HG03135 (cell line): ENCODE measurements around the gene PIGO.

Experiments
- ATAC-seq: cut with Tn5 transposase; IDR thresholded peaks from one replicate; pipeline ENCODE4 v1.9.1; 2021; ENCODE audit warnings: mild to moderate bottlenecking, moderate library complexity; ENCODE audit not compliant: unreplicated experiment

The PIGO gene

DNA sequence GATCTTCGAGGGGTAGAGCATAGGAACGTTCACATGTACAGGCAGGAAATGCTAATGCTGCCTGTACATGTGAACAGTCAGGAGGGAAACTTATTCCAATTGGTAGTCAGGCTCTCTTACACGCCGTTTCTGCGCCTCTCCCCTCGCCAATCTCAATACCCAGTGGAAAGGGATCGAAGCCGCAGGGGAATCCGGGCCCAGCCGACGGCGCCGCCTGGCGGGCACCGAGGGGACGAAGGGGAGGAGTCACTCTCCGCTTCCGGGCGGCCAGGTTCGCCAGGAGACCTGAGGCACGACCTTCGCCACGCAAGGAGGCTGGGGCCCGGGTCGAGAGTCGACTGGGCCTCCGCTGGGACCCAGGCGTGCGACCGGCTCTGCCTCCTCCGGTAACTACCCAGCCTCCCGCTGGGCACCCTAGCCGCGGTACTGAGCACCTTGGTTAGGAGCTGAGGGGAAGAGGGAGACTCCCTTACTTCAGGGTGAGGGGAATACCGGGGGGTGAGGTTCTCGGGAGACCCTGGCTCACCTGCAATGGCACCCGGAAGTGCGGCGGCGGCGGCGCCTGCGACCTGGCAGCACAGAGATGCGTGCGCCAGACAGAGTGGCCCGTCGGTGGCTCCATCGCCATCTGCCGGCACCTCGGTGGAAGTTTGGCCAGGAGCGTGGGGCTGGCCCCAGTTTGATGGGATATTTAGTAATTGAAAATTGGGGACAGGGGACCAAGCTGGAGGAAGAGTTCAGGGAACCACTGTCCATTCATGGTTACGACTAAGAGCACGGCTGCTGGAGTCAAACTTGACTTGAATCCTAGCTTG, at the start of gene PIGO:
Gene PIGO (minus strand): TSS at position 557 of the 815 bp plus-strand sequence. CDS start 1,026 bp downstream, outside the sequence.
- ATAC-seq: peak; percentile 82

DNA sequence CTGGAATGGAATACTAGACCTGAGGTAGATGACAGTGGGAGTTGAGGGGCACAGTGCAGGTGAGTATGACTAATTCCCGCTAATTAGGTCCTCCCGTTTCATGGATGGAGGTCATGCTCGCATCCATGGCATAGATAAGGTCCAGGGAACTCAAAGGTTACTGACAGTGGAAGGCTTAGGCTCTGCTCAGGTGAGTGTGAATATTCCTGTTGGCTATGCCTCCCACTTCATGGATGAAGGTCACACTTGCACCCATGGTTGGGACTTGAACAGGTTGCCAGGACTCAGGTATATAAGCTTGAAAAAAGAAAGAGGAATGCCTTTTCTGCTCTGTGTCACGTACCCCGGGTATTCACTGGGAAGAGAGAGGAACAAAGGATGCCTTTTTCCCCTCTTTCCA, 45.6 kb upstream of the PIGO start:
- ATAC-seq: no peak

DNA sequence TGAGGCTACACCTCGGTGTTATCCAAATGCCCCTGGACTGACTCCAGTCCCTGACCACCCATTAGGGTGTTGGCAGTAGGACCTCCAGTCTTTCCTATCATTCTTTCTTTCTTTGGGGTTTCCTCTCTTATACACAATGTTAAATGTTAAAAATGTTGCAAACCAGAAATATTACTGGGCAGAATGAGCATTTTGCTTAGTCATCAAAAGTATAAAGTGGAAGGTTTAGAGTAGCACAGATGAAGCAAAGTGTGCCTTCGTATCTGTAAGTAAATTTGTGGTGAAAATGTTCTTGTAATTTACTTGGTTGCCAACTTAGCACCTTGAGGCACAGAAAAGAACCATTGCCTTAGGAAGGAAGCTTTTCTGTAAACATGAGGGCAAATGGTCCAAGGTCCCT, 43.7 kb upstream of the PIGO start:
- no peak for ATAC-seq

- no peak for ATAC-seq
These were observed 40.5 kb upstream of the PIGO start for GRCh38 chr9:35136866-35137265.

DNA sequence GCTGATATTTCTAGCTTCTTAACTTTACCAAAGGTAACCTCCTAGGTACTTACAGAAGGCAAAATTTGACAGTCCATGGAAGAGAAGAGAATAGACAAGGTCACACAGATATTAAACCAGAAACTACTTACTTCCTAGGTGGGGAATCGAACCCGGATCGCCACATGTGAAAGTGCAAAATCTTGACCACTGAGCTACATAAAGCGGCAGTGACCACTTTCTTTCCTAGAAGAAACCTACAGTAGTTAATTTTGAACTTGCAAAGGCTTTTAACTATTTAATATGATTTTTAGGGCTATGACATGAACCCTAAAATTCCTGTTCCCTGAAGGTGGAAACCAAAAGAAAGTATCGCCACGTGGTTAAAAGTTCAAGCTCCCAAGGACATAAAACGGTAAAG, 39.6 kb upstream of the PIGO start:
- ATAC-seq: no peak

- no peak for ATAC-seq
These were observed 38.5 kb upstream of the PIGO start for GRCh38 chr9:35134920-35135319.

DNA sequence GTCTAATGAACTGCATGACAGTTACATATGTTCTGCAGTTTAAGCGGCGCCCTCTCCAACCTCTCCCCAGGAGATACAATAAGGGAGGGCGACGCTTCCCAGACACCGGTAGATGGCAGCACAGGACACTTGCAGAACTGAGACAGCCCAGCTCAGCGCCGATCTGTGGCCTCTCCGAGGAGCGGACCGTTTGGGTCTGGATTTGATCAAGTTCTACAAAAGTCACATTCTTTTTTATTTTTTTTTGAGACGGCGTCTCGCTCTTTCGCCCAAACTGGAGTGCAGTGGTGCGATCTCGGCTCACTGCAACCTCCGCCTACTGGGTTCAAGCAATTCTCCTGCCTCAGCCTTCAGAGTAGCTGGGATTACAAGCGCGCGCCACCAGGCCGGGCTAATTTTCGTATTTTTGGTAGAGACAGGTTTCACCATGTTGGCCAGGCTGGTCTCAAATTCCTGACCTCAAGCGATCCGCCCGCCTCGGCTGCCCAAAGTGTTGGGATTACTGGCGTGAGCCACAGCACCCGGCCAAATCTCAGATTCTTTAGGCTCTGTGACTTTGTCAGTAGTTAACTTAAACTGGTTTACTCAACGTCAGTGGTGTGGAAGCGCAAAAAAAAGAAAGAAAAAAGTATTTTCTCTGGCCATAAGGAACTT, 20.6 kb upstream of the PIGO start:
- ATAC-seq: peak; percentile 46

DNA sequence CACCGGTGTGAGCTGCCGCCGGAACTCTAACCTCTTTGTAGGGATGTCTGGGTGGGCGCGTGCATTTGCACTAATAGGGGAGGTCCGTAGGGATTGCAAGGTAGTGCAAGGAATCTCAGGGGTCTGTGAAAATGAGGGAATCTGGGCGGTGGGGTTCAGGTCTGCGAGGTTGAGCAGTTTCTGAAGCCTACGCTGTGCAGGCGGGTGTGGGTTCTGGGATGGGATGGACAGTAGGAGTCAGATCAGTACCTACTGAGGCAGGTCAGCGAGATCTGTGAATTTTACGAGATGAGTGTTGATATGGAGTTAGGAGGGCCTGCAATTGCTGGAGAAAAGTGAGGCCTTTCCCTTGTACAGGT, 20.1 kb upstream of the PIGO start:
- ATAC-seq: peak; percentile 0

GRCh38 chr9:35115680-35116538, 19.5 kb upstream of the PIGO start, which contains the start of gene ATOSB:
Gene ATOSB, minus strand, starts transcription at chr9:35115862. Its CDS starts 7,588 bp downstream, at chr9:35108274.
- peak; percentile 64 for ATAC-seq

- no peak for ATAC-seq
These were observed 18.6 kb upstream of the PIGO start for GRCh38 chr9:35114840-35115628.

DNA sequence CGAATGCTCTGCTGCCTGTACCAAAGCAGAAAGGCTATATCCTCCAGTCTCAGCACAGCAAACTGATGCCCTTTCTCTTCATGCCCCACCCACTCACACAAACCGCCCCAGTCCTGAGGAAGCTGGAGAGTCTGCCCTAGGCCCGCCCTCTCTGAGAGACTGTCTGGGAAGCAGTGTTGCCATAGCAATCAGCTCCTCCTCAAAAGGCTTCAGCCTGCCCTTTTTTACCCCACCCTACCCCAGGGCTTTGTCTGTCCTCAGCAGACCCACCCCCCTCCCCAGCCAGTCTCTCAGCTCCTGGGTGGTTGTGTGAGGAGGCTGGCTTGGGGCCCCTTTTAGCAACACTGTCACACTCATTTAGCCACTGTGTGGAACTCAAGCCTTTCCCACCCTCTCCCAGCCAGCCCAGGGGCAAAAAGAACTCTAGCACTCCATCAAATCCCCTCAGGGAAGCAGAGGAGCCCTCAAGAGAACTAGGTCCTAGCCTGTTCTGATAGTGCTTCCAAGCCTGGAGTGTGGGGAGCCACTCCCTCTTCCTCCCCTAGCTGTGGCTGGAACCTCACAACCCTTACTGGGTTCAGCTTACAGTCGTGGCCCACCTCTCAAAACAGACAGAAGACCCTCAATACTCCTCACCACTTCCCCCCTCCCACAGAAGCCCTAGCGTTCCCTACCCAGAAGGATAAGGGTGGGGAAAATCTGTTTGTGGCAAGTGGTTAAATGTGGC, 17.9 kb upstream of the PIGO start:
- ATAC-seq: no peak

GRCh38 chr9:35112257-35113020, 16.0 kb upstream of the PIGO start:
- ATAC-seq: no peak

- peak; percentile 68 for ATAC-seq
These were observed 14.9 kb upstream of the PIGO start for GRCh38 chr9:35111001-35111933.

DNA sequence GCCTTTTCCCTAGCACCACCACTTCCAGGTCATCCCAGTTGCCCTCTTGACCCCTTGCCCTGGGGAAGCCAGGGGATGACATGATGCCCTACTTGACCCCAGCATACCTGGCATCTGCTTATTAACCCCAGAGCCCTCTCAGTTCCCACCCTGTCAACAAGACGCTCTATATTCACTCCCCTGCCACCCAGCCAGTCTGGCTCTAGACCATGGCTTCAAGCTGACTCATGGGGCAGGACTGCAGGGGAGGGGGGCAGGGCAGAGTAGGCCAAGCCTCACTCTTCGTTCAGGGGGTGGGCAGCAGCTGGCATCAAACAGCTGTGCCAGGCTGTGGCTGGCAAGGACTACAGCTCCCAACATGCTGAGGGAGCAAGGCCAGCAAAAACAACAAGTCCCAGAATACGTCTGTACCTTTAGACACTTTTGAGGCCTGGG, 14.0 kb upstream of the PIGO start:
- no peak for ATAC-seq

GRCh38 chr9:35108946-35109575, 12.7 kb upstream of the PIGO start:
- ATAC-seq: no peak

DNA sequence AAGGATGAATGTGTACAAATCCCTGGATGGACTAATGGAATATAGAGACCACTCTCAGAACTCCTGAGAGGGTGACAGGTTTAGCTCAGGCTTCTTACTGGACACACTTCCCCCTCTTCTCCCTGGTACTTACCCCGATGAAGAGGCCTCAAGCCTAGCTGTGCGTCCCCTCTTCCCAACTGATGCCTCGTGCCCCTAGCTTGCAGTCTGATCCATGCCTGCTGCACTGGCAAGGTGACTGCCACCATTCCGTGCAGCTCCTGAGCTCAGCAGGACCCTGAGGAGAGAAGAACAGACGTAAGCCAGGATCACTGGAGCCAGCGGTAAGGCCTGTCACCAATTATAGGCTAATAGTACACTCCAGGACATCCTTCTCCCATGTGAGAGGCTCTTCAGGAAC, 12.1 kb upstream of the PIGO start:
- ATAC-seq: no peak
